Measurements from ENCODE around the gene KIAA1614.
"Not testable (repeated sequence)": the region's sequence is repeated elsewhere in the genome, so short reads cannot be mapped to it uniquely, and the experiment has no call there.

KIAA1614 gene

GRCh38 chr1:180945551-180945950, 32.9 kb downstream of the KIAA1614 start:
- DNase-seq, result no peak

GRCh38 chr1:180946056-180946455, 33.4 kb downstream of the KIAA1614 start:
- DNase-seq, result no peak

GRCh38 chr1:180946541-180947498, 34.1 kb downstream of the KIAA1614 start:
- no peak for DNase-seq

- no peak for DNase-seq
Measured at GRCh38 chr1:180947499-180947885, 34.8 kb downstream of the KIAA1614 start.

GRCh38 chr1:180947901-180948640, 35.4 kb downstream of the KIAA1614 start:
- DNase-seq, result no peak

GRCh38 chr1:180948641-180949615, 36.2 kb downstream of the KIAA1614 start:
- no peak for DNase-seq

GRCh38 chr1:180949616-180950000, 36.9 kb downstream of the KIAA1614 start:
- DNase-seq, result no peak

- no peak for DNase-seq
Measured at GRCh38 chr1:180950321-180950720, 37.6 kb downstream of the KIAA1614 start.

- DNase-seq, result no peak
Measured at GRCh38 chr1:180951186-180951745, 38.6 kb downstream of the KIAA1614 start.

GRCh38 chr1:180951836-180952656, 39.3 kb downstream of the KIAA1614 start:
- no peak for DNase-seq

- DNase-seq, result no peak
Measured at GRCh38 chr1:180952657-180953013, 39.9 kb downstream of the KIAA1614 start.

GRCh38 chr1:180953291-180954004, 40.8 kb downstream of the KIAA1614 start:
- no peak for DNase-seq

GRCh38 chr1:180954005-180954800, 41.5 kb downstream of the KIAA1614 start:
- DNase-seq, result no peak

GRCh38 chr1:180954801-180955165, 42.1 kb downstream of the KIAA1614 start:
- no peak for DNase-seq

- no peak for DNase-seq
Measured at GRCh38 chr1:180956028-180956640, 43.4 kb downstream of the KIAA1614 start.

- DNase-seq, result not testable (repeated sequence)
Measured at GRCh38 chr1:180959620-180960019, 46.9 kb downstream of the KIAA1614 start.

GRCh38 chr1:180961622-180962021, 48.9 kb downstream of the KIAA1614 start:
- DNase-seq, result no peak

GRCh38 chr1:180962178-180962577, 49.5 kb downstream of the KIAA1614 start:
- DNase-seq, result no peak

GRCh38 chr1:180964056-180964455, 51.4 kb downstream of the KIAA1614 start:
- DNase-seq, result no peak

- DNase-seq, result no peak
Measured at GRCh38 chr1:180964595-180964994, 51.9 kb downstream of the KIAA1614 start.
